Activated B cell treated with CpG ODN at 0.5 μM for 24 hours (primary cell): ENCODE results near the gene B3GNT5. TPM values are rescaled to one million over a fixed set of nuclear protein-coding genes. Genes with fewer than 3 reads are reported as not detected.

Experiments
- ATAC-seq: fragments of 200-7000 bp; cut with Tn5 transposase; one replicate; pipeline ENCODE4 v1.10.0; 2021; ENCODE audit warnings: low read depth, mild to moderate bottlenecking, moderate library complexity
- CTCF ChIA-PET: fragments of 350-600 bp; sonication (Branson Sonifier 250); formaldehyde crosslinking; loops from one replicate; lab custom pipeline; 2021; ENCODE audit warnings: antibody characterized with exemption; lab: Charles Lee
- POLR2A ChIA-PET: fragments of 350-600 bp; sonication (Branson Sonifier 250); formaldehyde crosslinking; loops from one replicate; lab custom pipeline; 2021; ENCODE audit warnings: antibody characterized with exemption; lab: Charles Lee
- DNase-seq: peaks from one replicate; pipeline ENCODE4 v3.0.0; 2022
- H3K27ac Mint-ChIP-seq: one replicate; pipeline ENCODE4 v1.8.0; 2020; ENCODE audit warnings: mixed read lengths
- H3K27me3 Mint-ChIP-seq: one replicate; pipeline ENCODE4 v1.8.0; 2021; ENCODE audit warnings: mixed read lengths
- H3K36me3 Mint-ChIP-seq: one replicate; pipeline ENCODE4 v1.8.0; 2021; ENCODE audit warnings: low read depth, mixed read lengths
- H3K4me1 Mint-ChIP-seq: one replicate; pipeline ENCODE4 v1.8.0; 2021; ENCODE audit warnings: mixed read lengths
- H3K4me3 Mint-ChIP-seq: one replicate; pipeline ENCODE4 v1.8.0; 2020; ENCODE audit warnings: mild to moderate bottlenecking, mixed read lengths
- H3K9me3 Mint-ChIP-seq: one replicate; pipeline ENCODE4 v1.8.0; 2020; ENCODE audit warnings: mixed read lengths
- CTCF ChIP-seq: fragments of 200-600 bp; IDR thresholded peaks from one replicate; pipeline ENCODE4 v1.8.0; 2022; ENCODE audit warnings: antibody characterized with exemption, mild to moderate bottlenecking
- intact Hi-C: fragments of 100-400 bp; cut with micrococcal nuclease; formaldehyde crosslinking; loops from one replicate; pipeline ENCODE4 v1.15.1; 2024
- total RNA-seq: library from RNA; stranded (reverse); gene quantifications from 2 replicates; pipeline ENCODE4 v1.2.3, GENCODE V29; 2022

The B3GNT5 gene
- total RNA-seq, 1 donor from 2014 or later: 0.38 TPM

DNA sequence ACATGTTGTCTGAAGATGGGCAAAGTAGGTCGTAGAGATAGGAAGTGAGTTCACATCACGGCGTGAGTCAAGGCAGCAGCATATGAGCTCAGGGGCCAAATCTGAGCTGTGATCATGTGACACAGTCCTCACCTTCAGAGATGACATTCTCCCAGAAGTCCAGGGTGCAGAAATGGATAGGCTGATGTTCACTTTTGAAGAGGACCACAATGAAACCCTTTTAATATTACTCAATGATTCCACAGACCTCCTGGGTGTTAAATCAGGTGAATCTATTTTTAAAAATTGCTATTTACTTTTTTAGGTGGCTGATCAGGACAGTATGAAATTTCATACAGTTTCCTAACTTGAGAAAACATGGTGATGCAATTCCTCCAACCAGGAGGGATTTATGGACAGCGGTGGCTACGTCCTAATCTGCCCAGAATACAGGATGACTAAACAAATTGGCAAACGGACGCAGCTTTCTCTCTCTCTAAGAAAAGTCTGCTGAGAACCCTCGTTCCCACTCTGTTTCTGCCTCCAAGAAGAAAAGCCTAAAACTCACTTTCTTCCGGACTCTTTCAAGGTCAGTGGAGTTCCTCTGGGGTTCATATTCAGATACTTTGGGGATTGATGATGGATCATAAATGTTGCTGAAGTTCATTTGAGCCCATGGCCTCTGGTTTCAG lies 34.4 kb downstream of the B3GNT5 start:
- H3K9me3 Mint-ChIP-seq: no peaks in the 10 kb centered on the region
- DNase-seq: no peak
- intact Hi-C loops: loop anchor here (5.0 kb wide), 2 partner anchors 75 to 165 kb away; no protein-coding TSS in a partner anchor
- H3K27me3 Mint-ChIP-seq: no peaks in the 10 kb centered on the region
- H3K27ac Mint-ChIP-seq: peak overlapping the region; percentile 36
- H3K4me3 Mint-ChIP-seq: no peak overlapping the region
- no peaks in the 10 kb centered on the region for H3K36me3 Mint-ChIP-seq
- TF ChIP-seq CTCF: no peak
- POLR2A ChIA-PET: no interaction called here
- CTCF ChIA-PET: interaction anchor here (2.6 kb wide), 1 partner anchor 95 kb away, joined by 14 read pairs; no protein-coding TSS in a partner anchor
- H3K4me1 Mint-ChIP-seq: peaks cover 43% of the 10 kb centered on the region
- ATAC-seq: no peak

GRCh38 chr3:183288117-183288516 lies 35.1 kb downstream of the B3GNT5 start:
- Mint-ChIP-seq H3K9me3 (no peaks in the 10 kb centered on the region), H3K27ac (no peak overlapping the region), H3K27me3 (no peaks in the 10 kb centered on the region), H3K4me1 (peaks cover 42% of the 10 kb centered on the region), H3K4me3 (no peak overlapping the region), H3K36me3 (no peaks in the 10 kb centered on the region)
- intact Hi-C loops: loop anchor here (5.0 kb wide), 2 partner anchors 76 to 166 kb away; no protein-coding TSS in a partner anchor
- CTCF ChIA-PET: no interaction called here
- ATAC-seq (no peak), DNase-seq (no peak)
- POLR2A ChIA-PET: no interaction called here
- TF ChIP-seq CTCF: no peak

GRCh38 chr3:183290216-183290615 lies 37.2 kb downstream of the B3GNT5 start:
- DNase-seq (no peak), ATAC-seq (no peak)
- Mint-ChIP-seq H3K4me1 (peaks cover 29% of the 10 kb centered on the region), H3K27ac (no peak overlapping the region), H3K27me3 (no peaks in the 10 kb centered on the region), H3K4me3 (no peak overlapping the region), H3K36me3 (no peaks in the 10 kb centered on the region), H3K9me3 (no peaks in the 10 kb centered on the region)
- TF ChIP-seq CTCF: no peak
- ChIA-PET POLR2A (interaction anchor here (0.8 kb wide), 1 partner anchor 21 kb away, joined by 8 read pairs; no protein-coding TSS in a partner anchor), CTCF (no interaction called here)
- intact Hi-C loops: no loop called here

GRCh38 chr3:183291497-183292031 lies 38.5 kb downstream of the B3GNT5 start:
- DNase-seq (no peak), ATAC-seq (no peak)
- Mint-ChIP-seq H3K36me3 (no peaks in the 10 kb centered on the region), H3K9me3 (no peaks in the 10 kb centered on the region), H3K27me3 (no peaks in the 10 kb centered on the region), H3K27ac (no peak overlapping the region), H3K4me3 (no peak overlapping the region), H3K4me1 (peaks cover 15% of the 10 kb centered on the region)
- ChIA-PET POLR2A (no interaction called here), CTCF (no interaction called here)
- no peak for TF ChIP-seq CTCF
- intact Hi-C loops: no loop called here

- Mint-ChIP-seq H3K36me3 (no peaks in the 10 kb centered on the region), H3K4me3 (no peak overlapping the region), H3K9me3 (no peaks in the 10 kb centered on the region), H3K4me1 (peaks cover 2% of the 10 kb centered on the region), H3K27me3 (no peaks in the 10 kb centered on the region), H3K27ac (no peak overlapping the region)
- intact Hi-C loops: no loop called here
- POLR2A ChIA-PET: no interaction called here
- TF ChIP-seq CTCF: no peak
- ATAC-seq (no peak), DNase-seq (no peak)
- CTCF ChIA-PET: no interaction called here
Measured at GRCh38 chr3:183293966-183294365, 40.9 kb downstream of the B3GNT5 start.
